C4-2B (cell line): ENCODE results near the gene NACC2.
A peak's percentile ranks its signal among the peaks of the same experiment; 100 is the strongest.

Experiments
- H3K27ac ChIP-seq: fragments of 450-650 bp; 2 replicates; pipeline ENCODE4 v1.5.1; 2017
- CTCF ChIP-seq: fragments of 450-650 bp; conservative IDR thresholded peaks from 2 replicates; pipeline ENCODE4 v1.5.1; 2017; ENCODE audit warnings: mild to moderate bottlenecking
- ZFX ChIP-seq: fragments of 450-650 bp; IDR thresholded peaks from 2 replicates; pipeline ENCODE4 v1.6.1; 2017

The NACC2 gene

GRCh38 chr9:135960411-135961276, 134.4 kb downstream of the NACC2 start:
- no peak for TF ChIP-seq CTCF
- TF ChIP-seq ZFX, result peak; percentile 88; the same call in 1 of the 2 replicates
- peak overlapping the region; percentile 86 for H3K27ac ChIP-seq

- peak overlapping the region; percentile 86 for H3K27ac ChIP-seq
- no peak for TF ChIP-seq ZFX
- no peak for TF ChIP-seq CTCF
Observed at GRCh38 chr9:135959814-135960213, 135.3 kb downstream of the NACC2 start.

GRCh38 chr9:135958485-135958884, 136.6 kb downstream of the NACC2 start:
- no peak overlapping the region for H3K27ac ChIP-seq
- no peak for TF ChIP-seq ZFX
- no peak for TF ChIP-seq CTCF

- no peak overlapping the region for H3K27ac ChIP-seq
- TF ChIP-seq CTCF (no peak), ZFX (no peak)
Observed at GRCh38 chr9:135957431-135957830, 137.7 kb downstream of the NACC2 start.

- H3K27ac ChIP-seq, result no peak overlapping the region
- TF ChIP-seq ZFX (no peak), CTCF (no peak)
Observed at GRCh38 chr9:135956802-135957174, 138.3 kb downstream of the NACC2 start.
